ENCODE results near the gene CCDC47. TPM values are rescaled to one million over a fixed set of nuclear protein-coding genes. Genes with fewer than 3 reads are reported as not detected.
A peak's percentile ranks its signal among the peaks of the same experiment; 100 is the strongest.

The CCDC47 gene
- 36.7 TPM for polyA plus RNA-seq

GRCh38 chr17:63773272-63774140 lies at the start of gene CCDC47:
Gene CCDC47 (minus strand): TSS chr17:63773597. CDS start chr17:63766175, 7,422 bp downstream.
- peak within 1 kb of the TSS; percentile 86 to 98 (median 94) for H3K4me3 Mint-ChIP-seq
- peak within 1 kb of the TSS; percentile 90 to 100 (median 95) for H3K27ac Mint-ChIP-seq
- no peaks in the 10 kb centered on the region for H3K36me3 Mint-ChIP-seq
- H3K4me1 Mint-ChIP-seq = peaks cover 24 to 43% (median 31%) of the 10 kb centered on the region in 3 donors
- H3K9me3 Mint-ChIP-seq = no peaks in the 10 kb centered on the region
- H3K27me3 Mint-ChIP-seq = no peaks in the 10 kb centered on the region

- peaks cover 16 to 34% (median 23%) of the 10 kb centered on the region in 3 donors for H3K4me1 Mint-ChIP-seq
- no peaks in the 10 kb centered on the region for H3K9me3 Mint-ChIP-seq
- H3K27ac Mint-ChIP-seq = peak overlapping the region in 2 of 3 donors; percentile 13 to 54
- H3K27me3 Mint-ChIP-seq = no peaks in the 10 kb centered on the region
- peaks cover 1% of the 10 kb centered on the region for H3K36me3 Mint-ChIP-seq
- peak overlapping the region in 2 of 4 donors; percentile 8 to 9 for H3K4me3 Mint-ChIP-seq
Measured at GRCh38 chr17:63822537-63822936, 49.1 kb upstream of the CCDC47 start.

GRCh38 chr17:63821804-63822203 lies 48.4 kb upstream of the CCDC47 start:
- H3K9me3 Mint-ChIP-seq = no peaks in the 10 kb centered on the region
- peak overlapping the region in 2 of 3 donors; percentile 0 to 13 for H3K27ac Mint-ChIP-seq
- peak overlapping the region in 3 of 4 donors; percentile 8 to 39 (median 23) for H3K4me3 Mint-ChIP-seq
- no peaks in the 10 kb centered on the region for H3K27me3 Mint-ChIP-seq
- peaks cover 2% of the 10 kb centered on the region for H3K36me3 Mint-ChIP-seq
- H3K4me1 Mint-ChIP-seq = peaks cover 8 to 33% (median 17%) of the 10 kb centered on the region in 3 donors

- peak overlapping the region in 1 of 4 donors; percentile 20 for H3K4me3 Mint-ChIP-seq
- no peaks in the 10 kb centered on the region for H3K9me3 Mint-ChIP-seq
Measured at GRCh38 chr17:63820963-63821561, 47.7 kb upstream of the CCDC47 start.

GRCh38 chr17:63819585-63820537 lies 46.5 kb upstream of the CCDC47 start:
- Mint-ChIP-seq H3K4me1 (peaks cover 6 to 24% (median 8%) of the 10 kb centered on the region in 3 donors), H3K27ac (peak overlapping the region; percentile 5 to 76 (median 66)), H3K4me3 (peak overlapping the region in 2 of 4 donors; percentile 20 to 72), H3K36me3 (peaks cover 2% of the 10 kb centered on the region), H3K9me3 (no peaks in the 10 kb centered on the region), H3K27me3 (no peaks in the 10 kb centered on the region)

More at GRCh38 chr17:63820963-63821561, 47.7 kb upstream of the CCDC47 start:
- H3K27me3 Mint-ChIP-seq = no peaks in the 10 kb centered on the region
- peaks cover 2% of the 10 kb centered on the region for H3K36me3 Mint-ChIP-seq
- H3K27ac Mint-ChIP-seq = peak overlapping the region; percentile 25 to 80 (median 71)
- peaks cover 6 to 30% (median 15%) of the 10 kb centered on the region in 3 donors for H3K4me1 Mint-ChIP-seq

- peaks cover 4 to 24% (median 6%) of the 10 kb centered on the region in 3 donors for H3K4me1 Mint-ChIP-seq
- peaks cover 2% of the 10 kb centered on the region for H3K36me3 Mint-ChIP-seq
- H3K27ac Mint-ChIP-seq = peak overlapping the region in 2 of 3 donors; percentile 5 to 76
- peak overlapping the region in 1 of 4 donors; percentile 72 for H3K4me3 Mint-ChIP-seq
- no peaks in the 10 kb centered on the region for H3K9me3 Mint-ChIP-seq
- no peaks in the 10 kb centered on the region for H3K27me3 Mint-ChIP-seq
Measured at GRCh38 chr17:63819131-63819530, 45.7 kb upstream of the CCDC47 start.

GRCh38 chr17:63817736-63818385 lies 44.5 kb upstream of the CCDC47 start:
- Mint-ChIP-seq H3K9me3 (no peaks in the 10 kb centered on the region), H3K27me3 (no peaks in the 10 kb centered on the region), H3K4me3 (peak overlapping the region in 1 of 4 donors; percentile 37), H3K27ac (peak overlapping the region in 1 of 3 donors; percentile 73), H3K4me1 (peaks cover 4 to 22% (median 6%) of the 10 kb centered on the region in 3 donors), H3K36me3 (peaks cover 2% of the 10 kb centered on the region)

GRCh38 chr17:63816669-63817068 lies 43.3 kb upstream of the CCDC47 start:
- Mint-ChIP-seq H3K36me3 (peaks cover 2% of the 10 kb centered on the region), H3K4me1 (peaks cover 0 to 13% (median under 1%) of the 10 kb centered on the region in 3 donors), H3K27me3 (no peaks in the 10 kb centered on the region), H3K27ac (no peak overlapping the region), H3K4me3 (no peak overlapping the region), H3K9me3 (no peaks in the 10 kb centered on the region)

- Mint-ChIP-seq H3K27me3 (no peaks in the 10 kb centered on the region), H3K36me3 (peaks cover 4% of the 10 kb centered on the region), H3K4me1 (peaks cover 0 to 12% (median 0%) of the 10 kb centered on the region in 3 donors), H3K9me3 (no peaks in the 10 kb centered on the region), H3K27ac (peak overlapping the region in 1 of 3 donors; percentile 71), H3K4me3 (no peak overlapping the region)
Measured at GRCh38 chr17:63816123-63816522, 42.7 kb upstream of the CCDC47 start.

- peaks cover 6 to 11% (median 10%) of the 10 kb centered on the region in 3 donors for H3K4me1 Mint-ChIP-seq
- H3K27me3 Mint-ChIP-seq = no peaks in the 10 kb centered on the region
- H3K27ac Mint-ChIP-seq = peak overlapping the region; percentile 55 to 64 (median 62)
- H3K36me3 Mint-ChIP-seq = peaks cover 4% of the 10 kb centered on the region
- H3K9me3 Mint-ChIP-seq = no peaks in the 10 kb centered on the region
- no peak overlapping the region for H3K4me3 Mint-ChIP-seq
Measured at GRCh38 chr17:63809970-63810369, 36.6 kb upstream of the CCDC47 start.

- Mint-ChIP-seq H3K36me3 (peaks cover 2% of the 10 kb centered on the region), H3K4me3 (no peak overlapping the region), H3K27ac (no peak overlapping the region), H3K9me3 (no peaks in the 10 kb centered on the region), H3K4me1 (peaks cover 7 to 11% (median 10%) of the 10 kb centered on the region in 3 donors), H3K27me3 (no peaks in the 10 kb centered on the region)
Measured at GRCh38 chr17:63805591-63805990, 32.2 kb upstream of the CCDC47 start.

- peaks cover 2% of the 10 kb centered on the region for H3K36me3 Mint-ChIP-seq
- peak overlapping the region in 2 of 3 donors; percentile 2 to 19 for H3K27ac Mint-ChIP-seq
- peaks cover 2 to 5% (median 5%) of the 10 kb centered on the region in 3 donors for H3K4me1 Mint-ChIP-seq
- no peaks in the 10 kb centered on the region for H3K27me3 Mint-ChIP-seq
- no peaks in the 10 kb centered on the region for H3K9me3 Mint-ChIP-seq
- H3K4me3 Mint-ChIP-seq = no peak overlapping the region
Measured at GRCh38 chr17:63804328-63804727, 30.9 kb upstream of the CCDC47 start.

GRCh38 chr17:63800783-63801182 lies 27.4 kb upstream of the CCDC47 start:
- peaks cover 0 to 4% (median 0%) of the 10 kb centered on the region in 3 donors for H3K4me1 Mint-ChIP-seq
- peaks cover 3% of the 10 kb centered on the region for H3K36me3 Mint-ChIP-seq
- H3K4me3 Mint-ChIP-seq = no peak overlapping the region
- no peaks in the 10 kb centered on the region for H3K9me3 Mint-ChIP-seq
- H3K27me3 Mint-ChIP-seq = no peaks in the 10 kb centered on the region
- no peak overlapping the region for H3K27ac Mint-ChIP-seq

Data from IgD-negative memory B cell (primary cell).